Measurements from ENCODE around the gene BBIP1.

- TF ChIP-seq CTCF (conservative IDR thresholded peaks at IDR 0.05; ENCODE audit: low read length): peak; percentile 60; the same call in 1 of the 2 replicates
- no peak for TF ChIP-seq EZH2phosphoT487 (IDR thresholded peaks at IDR 0.05; ENCODE audit: borderline replicate concordance, low read depth, low read length)
Observed at GRCh38 chr10:110872145-110872983, 46.6 kb downstream of the BBIP1 start.
